RWPE2 (cell line): ENCODE data around the gene CACNA2D1.

Source experiments
- ATAC-seq: fragments of 200-7000 bp; cut with Tn5 transposase; 3 replicates; pipeline ENCODE4 v1.9.1; 2021; ENCODE audit warnings: low read depth
- DNase-seq: peaks from one replicate; pipeline ENCODE4 v3.0.0-alpha.2; 2020; ENCODE audit warnings: low spot score
- H3K27ac ChIP-seq: fragments of 450-650 bp; 2 replicates; pipeline ENCODE4 v1.5.1; 2017; ENCODE audit warnings: mild to moderate bottlenecking; ENCODE audit not compliant: poor library complexity, severe bottlenecking
- H3K27me3 ChIP-seq: fragments of 250-450 bp; sonication (Bioruptor Pico); 2 replicates; pipeline ENCODE4 v1.5.1; 2021; ENCODE audit warnings: mild to moderate bottlenecking, moderate library complexity; ENCODE audit not compliant: insufficient read depth, poor library complexity, severe bottlenecking
- H3K36me3 ChIP-seq: fragments of 250-450 bp; sonication (Bioruptor Pico); 2 replicates; pipeline ENCODE4 v1.5.1; 2020; ENCODE audit warnings: low read depth, mild to moderate bottlenecking, moderate library complexity
- H3K4me1 ChIP-seq: fragments of 250-450 bp; sonication (Bioruptor Pico); 2 replicates; pipeline ENCODE4 v1.5.1; 2021; ENCODE audit warnings: mild to moderate bottlenecking, moderate library complexity; ENCODE audit not compliant: insufficient read depth, poor library complexity, severe bottlenecking
- H3K4me3 ChIP-seq: fragments of 250-450 bp; sonication (Bioruptor Pico); 2 replicates; pipeline ENCODE4 v1.5.1; 2021; ENCODE audit warnings: mild to moderate bottlenecking, moderate library complexity; ENCODE audit not compliant: severe bottlenecking
- H3K9me3 ChIP-seq: fragments of 250-450 bp; sonication (Bioruptor Pico); 2 replicates; pipeline ENCODE4 v1.5.1; 2021; ENCODE audit warnings: mild to moderate bottlenecking, moderate library complexity; ENCODE audit not compliant: severe bottlenecking
- CTCF ChIP-seq: fragments of 450-650 bp; IDR thresholded peaks from one replicate; pipeline ENCODE4 v1.5.1; 2017; ENCODE audit warnings: mild to moderate bottlenecking, moderate library complexity; ENCODE audit not compliant: poor library complexity, severe bottlenecking

CACNA2D1 gene

GRCh38 chr7:82313269-82313668, 130.3 kb downstream of the CACNA2D1 start:
- TF ChIP-seq CTCF, result no peak
- H3K4me3 ChIP-seq, result no peak overlapping the region
- H3K36me3 ChIP-seq, result no peaks in the 10 kb centered on the region
- DNase-seq (no peak), ATAC-seq (no peak)
- no peak overlapping the region for H3K27ac ChIP-seq
- no peaks in the 10 kb centered on the region for H3K27me3 ChIP-seq
- no peaks in the 10 kb centered on the region for H3K9me3 ChIP-seq
- H3K4me1 ChIP-seq, result no peaks in the 10 kb centered on the region

GRCh38 chr7:82312646-82313045, 130.9 kb downstream of the CACNA2D1 start:
- H3K9me3 ChIP-seq, result no peaks in the 10 kb centered on the region
- H3K4me1 ChIP-seq, result no peaks in the 10 kb centered on the region
- ATAC-seq, result no peak
- H3K36me3 ChIP-seq, result no peaks in the 10 kb centered on the region
- no peak for DNase-seq
- no peak overlapping the region for H3K27ac ChIP-seq
- no peak for TF ChIP-seq CTCF
- H3K27me3 ChIP-seq, result no peaks in the 10 kb centered on the region
- H3K4me3 ChIP-seq, result no peak overlapping the region

GRCh38 chr7:82305347-82306005, 138.1 kb downstream of the CACNA2D1 start:
- Histone ChIP-seq H3K9me3 (no peaks in the 10 kb centered on the region), H3K27ac (no peak overlapping the region)
- no peak for TF ChIP-seq CTCF

GRCh38 chr7:82294865-82295264, 148.7 kb downstream of the CACNA2D1 start:
- DNase-seq (no peak), ATAC-seq (no peak)
- no peaks in the 10 kb centered on the region for H3K9me3 ChIP-seq
- peaks cover 5% of the 10 kb centered on the region for H3K4me1 ChIP-seq
- H3K4me3 ChIP-seq, result no peak overlapping the region
- H3K27me3 ChIP-seq, result no peaks in the 10 kb centered on the region
- no peak for TF ChIP-seq CTCF
- H3K27ac ChIP-seq, result no peak overlapping the region
- H3K36me3 ChIP-seq, result no peaks in the 10 kb centered on the region

More at GRCh38 chr7:82305347-82306005, 138.1 kb downstream of the CACNA2D1 start:
- no peak for DNase-seq
- H3K4me3 ChIP-seq, result no peak overlapping the region
- no peaks in the 10 kb centered on the region for H3K4me1 ChIP-seq
- H3K36me3 ChIP-seq, result no peaks in the 10 kb centered on the region
- no peak for ATAC-seq
- H3K27me3 ChIP-seq, result no peaks in the 10 kb centered on the region

- DNase-seq, result no peak
- ATAC-seq, result no peak
- Histone ChIP-seq H3K36me3 (no peaks in the 10 kb centered on the region), H3K9me3 (no peaks in the 10 kb centered on the region), H3K4me1 (peaks cover 5% of the 10 kb centered on the region), H3K27ac (no peak overlapping the region), H3K4me3 (no peak overlapping the region), H3K27me3 (no peaks in the 10 kb centered on the region)
- TF ChIP-seq CTCF, result no peak
These were observed 149.2 kb downstream of the CACNA2D1 start for GRCh38 chr7:82294382-82294784.
